C4-2B (cell line): ENCODE results near the gene CIB1.
"Not testable (repeated sequence)": the region's sequence is repeated elsewhere in the genome, so short reads cannot be mapped to it uniquely, and the experiment has no call there.

ENCODE experiments used
- CTCF ChIP-seq: fragments of 450-650 bp; conservative IDR thresholded peaks from 2 replicates; pipeline ENCODE4 v1.5.1; 2017; ENCODE audit warnings: mild to moderate bottlenecking
- ZFX ChIP-seq: fragments of 450-650 bp; IDR thresholded peaks from 2 replicates; pipeline ENCODE4 v1.6.1; 2017

GRCh38 chr15:90188065-90188464, 45.7 kb downstream of the CIB1 start:
- not testable (repeated sequence) for TF ChIP-seq CTCF, ZFX
